NCI-H460 (cell line): ENCODE measurements around the gene KAT6B. TPM values are rescaled to one million over a fixed set of nuclear protein-coding genes. Genes with fewer than 3 reads are reported as not detected.
"Not testable (repeated sequence)": the region's sequence is repeated elsewhere in the genome, so short reads cannot be mapped to it uniquely, and the experiment has no call there.

Source experiments
- DNase-seq: peaks from one replicate; pipeline ENCODE4 v3.0.0-alpha.2; 2016; ENCODE audit warnings: low read depth; ENCODE audit errors: extremely low read depth
- total RNA-seq: library from RNA; depleted of rRNA; stranded (reverse); fragments of >200 nt; shearing (Covaris generic); gene quantifications from 2 replicates; pipeline ENCODE4 v1.2.3, GENCODE V29; 2014

Gene KAT6B
- total RNA-seq, 1 experiment from 2014 or later = 9.8 TPM

DNA sequence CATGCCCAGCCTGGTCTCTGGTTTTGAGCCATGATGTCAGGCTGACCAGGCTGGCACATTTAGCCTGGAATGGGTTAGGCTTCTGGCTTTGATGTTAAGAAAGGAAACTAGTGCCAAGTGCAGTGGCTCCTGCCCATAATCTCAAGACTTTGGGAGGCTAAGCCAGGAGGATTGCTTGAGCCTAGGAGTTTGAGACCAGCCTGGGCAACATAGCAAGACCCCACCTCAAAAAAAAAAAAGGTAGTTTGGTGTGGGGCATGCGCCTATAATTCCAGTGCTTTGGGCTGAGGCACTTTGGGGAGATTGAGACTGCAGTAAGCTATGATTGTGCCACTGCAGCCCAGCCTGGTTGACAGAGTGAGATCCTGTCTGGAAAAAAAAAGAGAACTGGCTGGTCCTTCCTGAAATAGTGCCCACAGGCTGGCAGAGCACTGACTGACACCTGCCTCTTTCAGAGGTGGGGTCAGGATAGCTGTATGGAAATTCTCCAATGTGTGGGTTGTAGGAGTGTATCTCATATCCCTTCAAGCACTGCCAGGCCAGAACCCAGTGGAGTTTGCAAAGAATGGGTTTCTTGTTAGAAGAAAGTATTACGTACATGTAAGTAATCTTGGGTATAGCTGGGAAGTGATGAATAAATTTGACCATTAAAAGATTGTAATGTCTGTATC, 61.3 kb downstream of the KAT6B start:
- DNase-seq = no peak

DNA sequence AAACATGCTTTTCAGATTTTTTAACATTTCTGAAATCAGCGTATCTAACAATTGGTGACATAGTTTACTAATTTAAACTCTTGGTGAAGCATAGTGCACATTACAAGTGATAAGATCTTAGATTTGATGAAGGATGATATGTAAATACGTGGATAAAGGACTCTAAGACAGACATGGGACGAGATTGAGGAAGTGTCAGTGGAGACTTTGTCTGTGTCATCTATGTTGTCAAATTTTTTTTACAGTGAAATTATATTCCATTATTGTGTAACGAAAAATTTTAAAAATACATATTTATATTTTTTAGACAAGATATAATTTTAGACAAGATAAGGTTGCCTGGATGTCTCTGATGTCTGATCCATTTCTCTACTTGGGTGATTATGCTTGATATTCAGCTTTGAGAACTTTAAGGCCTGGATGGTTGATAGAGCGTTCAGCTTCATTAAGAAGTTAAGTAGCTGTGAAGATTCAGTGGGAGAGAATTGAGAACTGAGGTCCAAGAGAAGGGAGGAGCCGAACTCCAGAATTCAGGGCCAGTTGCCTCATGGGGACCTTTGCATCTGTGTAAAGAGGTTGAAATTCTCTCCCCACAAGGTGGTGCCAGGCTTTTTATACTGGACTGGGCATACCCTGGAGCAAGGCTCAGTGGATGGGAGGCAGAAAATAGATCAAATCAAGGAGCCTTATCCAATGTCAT, 62.7 kb downstream of the KAT6B start:
- peak; percentile 11 for DNase-seq

DNA sequence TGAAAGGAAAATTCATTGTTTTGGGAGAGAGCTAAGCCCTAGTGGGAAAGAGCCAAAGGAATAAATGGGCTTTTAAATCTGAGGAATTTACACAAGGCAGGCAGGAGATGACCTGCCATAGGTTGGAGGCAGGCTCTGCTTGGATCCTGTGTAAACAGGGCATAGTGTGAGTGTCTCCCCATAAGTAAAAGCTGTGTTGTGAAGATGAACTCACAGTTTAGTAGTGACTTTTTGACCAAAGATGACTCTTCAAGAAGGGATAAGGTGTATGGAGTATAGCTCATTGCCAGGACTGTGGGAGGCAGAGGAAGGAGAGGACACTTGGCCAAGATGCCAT, 63.2 kb downstream of the KAT6B start:
- no peak for DNase-seq

DNA sequence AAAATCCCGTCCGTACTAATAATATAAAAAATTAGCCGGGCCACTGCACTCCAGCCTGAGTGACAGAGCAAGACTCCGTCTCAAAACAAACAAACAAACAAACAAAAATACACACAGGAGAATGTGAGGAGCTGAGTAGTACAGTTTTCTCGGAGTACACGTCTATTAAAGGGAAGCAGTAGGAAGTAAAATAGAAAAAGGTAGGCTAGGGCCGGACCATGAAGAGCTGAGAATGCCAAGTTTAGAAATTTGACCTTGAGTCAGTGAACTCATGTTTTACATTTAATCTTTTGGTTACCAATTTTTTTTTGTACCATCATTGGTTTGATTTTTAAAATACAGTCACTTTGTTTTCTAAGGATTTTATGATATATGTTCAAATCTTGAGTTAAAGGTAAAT, 64.1 kb downstream of the KAT6B start:
- no peak for DNase-seq

DNA sequence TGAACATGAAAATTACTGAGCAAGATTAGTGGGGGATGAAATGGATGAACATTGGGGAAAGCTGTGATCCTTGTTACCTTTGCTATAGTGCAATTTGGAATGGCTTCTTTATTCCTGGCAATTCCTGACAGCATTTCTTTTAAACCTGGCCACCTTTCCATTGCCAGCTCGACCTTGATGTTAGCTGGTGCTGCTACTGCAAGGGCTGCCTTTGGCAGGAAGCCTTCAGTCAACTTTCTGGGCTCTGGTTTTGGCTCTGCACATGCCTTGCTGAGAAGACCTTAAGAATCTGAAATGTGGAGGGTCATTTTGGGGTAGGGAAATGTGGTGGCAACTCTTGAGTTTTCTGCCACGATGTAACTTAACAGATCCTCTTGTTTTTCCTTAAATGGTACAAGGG, 64.7 kb downstream of the KAT6B start:
- DNase-seq = no peak

DNA sequence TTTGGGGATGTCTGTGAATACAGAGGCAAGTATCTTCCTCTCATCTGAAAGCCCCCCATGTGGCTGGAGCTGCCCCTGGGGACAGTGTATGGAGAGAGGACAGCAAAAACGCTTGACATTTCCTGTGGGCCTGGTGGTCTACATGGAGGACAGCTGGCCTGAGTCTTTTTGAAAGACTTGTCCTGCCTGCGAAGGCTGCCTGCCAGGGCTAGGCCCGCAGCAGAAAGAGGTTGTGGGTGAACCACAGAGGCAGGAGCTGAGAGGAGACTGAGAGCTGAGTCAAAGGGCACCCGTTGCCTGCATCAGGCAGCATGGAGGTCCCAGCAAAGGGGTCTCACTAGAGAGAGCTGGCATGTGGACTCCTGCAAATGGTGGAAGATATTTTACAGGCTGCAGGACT, 66.4 kb downstream of the KAT6B start:
- no peak for DNase-seq

DNA sequence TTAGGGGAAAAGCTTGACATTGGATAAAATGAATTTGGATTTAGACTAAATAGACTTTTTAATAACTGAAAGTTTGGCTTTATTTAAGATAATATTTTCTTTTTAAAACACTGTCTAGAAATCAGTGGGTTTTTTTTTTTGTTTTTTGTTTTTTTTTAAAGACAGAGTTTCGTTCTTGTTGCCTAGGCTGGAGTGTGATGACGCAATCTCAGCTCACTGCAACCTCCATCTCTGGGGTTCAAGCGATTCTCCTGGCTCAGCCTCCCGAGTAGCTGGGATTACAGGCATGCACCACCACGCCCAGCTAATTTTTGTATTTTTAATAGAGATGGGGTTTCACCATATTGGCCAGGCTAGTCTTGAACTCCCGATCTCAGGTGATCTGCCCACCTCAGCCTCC, 66.9 kb downstream of the KAT6B start:
- not testable (repeated sequence) for DNase-seq

DNA sequence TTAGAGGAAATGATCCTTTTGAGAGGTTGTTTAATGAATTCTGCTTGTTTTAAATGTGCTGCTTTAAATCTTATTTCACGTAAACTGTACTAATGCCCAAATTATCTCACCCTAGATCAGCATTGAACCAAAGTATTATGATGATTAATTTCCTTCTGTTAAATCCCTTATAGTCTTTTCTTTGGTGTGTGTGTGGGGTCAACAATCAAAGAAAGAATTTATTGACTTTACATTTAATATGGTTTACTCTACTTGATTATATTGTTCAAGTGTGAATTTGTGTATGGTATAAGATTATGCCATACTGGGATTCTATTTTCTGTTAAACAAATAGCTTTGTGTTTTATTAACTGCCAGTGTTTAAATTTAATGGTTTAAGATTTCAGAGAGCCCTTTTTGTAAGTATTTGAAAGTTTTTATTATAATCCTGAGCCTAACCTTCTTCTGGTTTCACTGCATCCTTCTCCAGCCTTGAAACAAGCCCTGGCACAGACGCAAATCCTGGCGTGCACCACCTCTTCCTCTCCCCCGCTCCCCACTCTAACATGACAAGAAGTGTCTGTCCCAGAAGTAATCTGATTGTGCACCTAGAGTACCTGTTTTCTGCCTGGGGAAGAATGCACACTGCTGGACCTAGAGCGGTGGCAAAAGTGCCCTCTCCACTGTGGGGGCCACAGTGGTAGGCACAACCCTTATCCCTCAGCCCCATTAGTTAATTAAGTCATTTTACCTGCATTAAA, 70.6 kb downstream of the KAT6B start:
- no peak for DNase-seq

DNA sequence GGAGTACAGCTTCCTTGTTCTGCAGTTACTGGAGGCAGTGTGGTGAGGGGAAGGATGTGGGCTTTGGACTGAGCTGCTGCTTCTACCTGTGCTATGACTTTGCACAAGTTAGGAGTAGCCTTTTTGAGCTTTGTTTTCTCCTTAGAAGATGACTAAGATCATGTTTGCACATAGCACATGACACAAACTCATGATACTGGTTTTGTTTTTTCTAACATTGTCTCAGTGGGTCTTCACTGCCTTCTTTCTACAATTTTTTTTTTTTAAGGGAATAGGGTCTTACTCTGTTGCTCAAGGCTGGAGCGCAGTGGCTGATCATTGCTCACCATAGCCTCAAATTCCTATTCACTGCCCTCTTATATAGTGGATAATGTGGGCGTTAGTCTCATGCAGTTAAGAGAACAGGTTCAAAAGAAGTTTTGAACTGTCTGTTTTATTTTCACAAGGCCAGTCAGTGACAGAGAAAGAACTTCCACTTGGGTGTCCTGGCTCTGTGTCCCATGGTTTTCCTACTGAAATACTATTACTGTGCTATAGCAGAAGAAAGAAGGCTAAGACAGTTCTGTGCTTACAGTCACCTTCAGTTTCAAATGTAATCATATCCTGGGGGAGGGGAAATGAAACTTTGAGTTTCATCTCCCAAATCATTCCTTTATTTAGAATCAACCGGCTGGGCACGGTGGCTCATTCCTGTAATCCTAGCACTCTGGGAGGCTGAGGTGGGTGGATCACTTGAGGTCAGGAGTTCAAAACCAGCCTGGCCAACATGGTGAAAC, 72.0 kb downstream of the KAT6B start:
- no peak for DNase-seq

DNA sequence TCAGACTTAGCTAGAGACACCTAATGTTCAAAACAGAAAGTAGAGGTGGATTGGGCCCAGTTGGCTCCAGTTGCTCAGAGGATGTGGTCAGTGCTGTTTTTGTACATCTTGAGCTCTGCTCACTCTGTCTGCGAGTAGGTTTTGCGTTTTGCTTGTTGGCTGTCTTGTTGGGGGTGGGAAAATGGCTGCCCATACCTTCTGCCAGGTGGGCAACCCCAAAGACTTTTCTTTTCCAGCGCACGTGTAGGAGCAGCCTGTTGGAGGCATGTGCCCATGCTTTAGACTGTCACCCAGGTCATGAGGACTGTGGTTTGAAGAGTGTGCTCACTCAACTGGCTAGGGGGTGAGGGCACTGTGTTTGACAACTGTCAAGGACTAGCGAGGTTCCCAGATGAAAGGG, 73.9 kb downstream of the KAT6B start:
- no peak for DNase-seq

DNA sequence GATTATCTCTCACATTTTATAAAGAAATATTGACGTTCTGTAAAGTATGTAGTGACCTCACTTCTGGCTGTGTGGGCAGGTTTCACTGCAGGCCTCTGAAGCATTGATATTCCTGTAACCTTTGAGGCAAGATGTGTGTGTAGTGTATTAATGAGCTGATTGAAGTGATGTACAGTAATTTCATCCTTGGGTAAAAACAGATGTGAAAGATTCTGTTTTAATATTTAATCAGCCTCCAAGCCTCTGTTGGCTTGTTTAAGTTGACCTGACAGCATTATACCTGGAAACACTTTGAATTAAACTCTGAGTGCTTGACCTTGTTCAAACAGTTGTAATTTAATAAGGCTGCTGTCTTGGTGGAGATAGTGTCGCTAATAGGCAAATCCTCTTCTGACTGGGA, 74.9 kb downstream of the KAT6B start:
- no peak for DNase-seq

DNA sequence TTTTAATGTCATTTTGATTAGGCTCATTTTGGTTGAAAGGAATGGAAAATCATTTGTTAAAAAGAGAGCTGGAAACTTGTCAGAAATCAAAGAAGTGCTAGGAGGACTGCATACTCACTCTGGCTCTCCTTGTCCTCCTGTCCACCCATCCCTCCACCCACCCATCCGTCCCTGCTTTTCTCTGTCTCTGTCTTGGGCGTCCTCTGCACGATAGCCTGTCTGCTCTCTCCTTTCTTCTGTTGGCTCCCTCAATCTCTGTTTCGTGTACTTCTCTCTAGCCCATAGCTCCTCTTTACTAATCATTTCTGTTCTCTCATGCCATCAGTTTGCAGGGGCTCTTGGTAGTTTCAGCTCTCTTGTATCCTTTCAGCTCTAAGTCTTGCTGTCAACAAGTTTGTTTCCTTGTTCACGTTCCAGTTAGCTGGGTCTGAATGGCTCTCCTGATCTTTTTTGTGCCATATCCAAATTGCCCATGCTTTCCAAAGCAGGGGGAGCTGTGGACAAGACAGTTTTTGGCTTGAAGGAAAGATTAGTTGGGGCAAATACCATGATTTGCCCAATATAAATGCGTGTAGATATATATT, 75.6 kb downstream of the KAT6B start:
- no peak for DNase-seq

DNA sequence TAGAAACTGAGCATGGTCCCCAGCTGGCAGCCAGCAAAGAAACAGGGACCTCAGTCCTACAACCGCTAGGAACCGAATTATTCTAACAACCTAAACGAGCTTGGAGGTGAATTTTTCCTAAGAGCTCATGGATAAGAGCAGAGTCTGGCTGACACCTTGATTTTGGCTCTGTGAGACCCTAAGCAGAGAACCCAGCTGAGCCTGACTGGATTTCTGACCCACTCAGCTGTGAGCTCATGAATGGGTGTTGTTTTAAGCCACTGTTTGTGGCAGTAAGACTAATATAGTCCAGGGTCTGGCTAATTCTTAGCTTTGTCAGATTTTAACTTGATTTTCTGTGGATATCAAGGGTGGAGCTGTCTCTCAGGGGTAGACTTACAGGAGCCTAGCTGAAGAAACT, 77.1 kb downstream of the KAT6B start:
- no peak for DNase-seq

DNA sequence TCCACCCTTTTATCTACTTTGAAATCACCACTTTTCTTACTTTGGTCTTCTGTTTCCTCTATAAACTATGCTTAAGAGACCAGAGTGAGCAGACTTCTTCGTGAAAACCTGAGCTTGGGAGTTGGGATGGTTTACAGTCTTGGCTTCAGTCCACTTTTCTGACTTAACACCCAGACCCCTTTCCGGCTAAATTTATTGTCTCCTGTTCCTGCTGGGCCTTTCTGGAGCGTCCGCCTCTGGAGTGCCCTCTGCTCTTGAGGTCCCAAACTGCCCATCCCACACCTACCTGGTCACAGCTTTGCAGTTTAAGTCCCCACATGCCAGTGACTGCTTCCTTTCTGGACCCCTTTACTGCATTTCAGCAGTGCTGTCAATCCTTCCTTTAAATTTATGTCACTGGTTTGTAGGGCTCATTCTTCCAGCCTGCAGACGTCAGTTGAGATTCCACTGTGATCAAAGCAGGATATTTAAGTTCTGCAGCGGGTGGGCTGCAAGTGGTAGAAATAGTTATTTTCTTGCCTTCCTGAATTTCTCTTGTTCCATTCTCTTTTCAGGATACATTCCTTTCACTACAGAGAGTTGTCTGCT, 80.3 kb downstream of the KAT6B start:
- no peak for DNase-seq

DNA sequence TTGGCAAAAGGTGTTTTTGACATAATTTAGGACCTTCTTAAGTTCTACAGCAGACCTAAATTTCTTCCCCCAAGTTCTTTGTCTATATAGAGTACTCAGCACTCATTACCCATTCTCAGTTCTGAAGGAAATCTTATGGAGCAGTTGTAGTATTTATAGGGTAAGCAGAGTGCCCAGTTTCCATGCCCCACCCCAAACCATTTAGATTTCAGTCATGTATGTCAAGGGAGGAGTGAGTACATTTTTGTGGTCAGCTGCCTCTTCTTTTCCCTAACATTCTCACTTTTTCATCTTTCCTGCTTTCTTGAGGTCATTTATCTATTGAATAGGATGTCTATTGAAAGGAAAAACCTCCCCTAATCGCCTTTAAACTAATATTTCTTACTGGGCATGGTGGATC, 83.3 kb downstream of the KAT6B start:
- no peak for DNase-seq

DNA sequence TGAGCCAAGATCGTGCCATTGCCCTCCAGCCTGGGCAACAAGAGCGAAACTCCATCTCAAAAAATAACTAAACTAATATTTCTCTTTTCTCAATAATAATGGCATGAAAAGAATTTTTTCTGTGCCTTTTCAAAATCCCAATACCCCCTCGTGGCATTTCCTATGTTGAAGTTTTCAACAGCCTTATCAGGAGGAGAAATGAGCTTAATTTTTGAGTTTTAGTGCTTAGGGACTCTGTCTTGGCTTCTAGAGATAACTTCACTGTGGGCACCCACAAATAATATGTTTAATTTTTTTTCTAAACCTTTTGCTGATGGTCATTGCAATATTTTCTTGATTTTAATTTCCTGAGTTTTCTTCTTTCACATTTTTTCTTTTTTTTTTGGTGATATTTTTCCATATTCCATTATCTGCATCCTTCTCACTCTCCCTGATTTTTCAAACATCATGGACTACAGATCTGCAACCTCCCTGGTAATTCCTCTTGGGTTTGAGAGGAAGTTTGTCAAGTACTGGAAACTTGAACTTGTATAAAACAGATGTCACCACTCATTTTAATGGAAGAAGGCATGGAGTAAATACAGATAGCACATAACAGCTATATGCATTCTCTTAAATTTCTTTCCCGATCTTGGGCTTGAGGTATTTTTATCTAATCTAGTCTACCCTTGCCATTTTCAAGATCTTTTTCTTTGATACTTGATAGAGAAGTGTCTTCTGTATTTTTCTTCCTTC, 84.0 kb downstream of the KAT6B start:
- DNase-seq = no peak

DNA sequence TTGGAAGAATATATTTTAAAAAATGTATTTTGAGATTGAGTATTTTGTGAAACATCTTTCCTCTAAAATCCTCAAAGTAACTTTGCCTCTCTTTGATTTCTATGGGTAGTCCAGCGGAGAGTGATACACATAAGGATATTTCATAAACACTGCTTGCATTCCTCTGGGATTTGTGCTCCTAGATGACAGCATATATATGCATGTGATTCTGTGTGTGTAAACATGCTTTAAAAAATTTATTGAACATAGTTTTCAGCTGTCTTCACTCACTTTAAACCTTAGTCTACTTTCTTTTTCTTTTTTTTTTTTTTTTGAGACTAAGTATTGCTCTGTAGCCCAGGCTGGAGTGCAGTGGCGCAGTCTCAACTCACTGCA, 84.6 kb downstream of the KAT6B start:
- DNase-seq = no peak

DNA sequence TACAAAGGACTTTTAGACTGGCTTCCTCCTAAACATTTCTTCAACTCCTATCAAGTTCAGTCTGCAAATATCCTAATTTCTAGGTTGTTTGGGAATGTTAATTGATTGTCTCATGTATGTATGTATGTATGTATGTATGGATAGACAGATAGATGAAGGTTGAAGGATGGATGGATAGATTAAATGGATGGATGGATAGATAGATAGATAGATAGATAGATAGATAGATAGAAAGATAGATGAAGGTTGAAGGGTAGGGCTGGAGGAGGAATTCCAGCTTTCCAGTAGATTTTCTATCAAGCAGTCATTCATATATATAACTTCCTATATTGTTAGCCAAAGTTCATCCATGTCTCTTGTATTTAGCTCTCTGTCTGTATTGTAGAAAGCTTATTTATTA, 85.8 kb downstream of the KAT6B start:
- DNase-seq = no peak

DNA sequence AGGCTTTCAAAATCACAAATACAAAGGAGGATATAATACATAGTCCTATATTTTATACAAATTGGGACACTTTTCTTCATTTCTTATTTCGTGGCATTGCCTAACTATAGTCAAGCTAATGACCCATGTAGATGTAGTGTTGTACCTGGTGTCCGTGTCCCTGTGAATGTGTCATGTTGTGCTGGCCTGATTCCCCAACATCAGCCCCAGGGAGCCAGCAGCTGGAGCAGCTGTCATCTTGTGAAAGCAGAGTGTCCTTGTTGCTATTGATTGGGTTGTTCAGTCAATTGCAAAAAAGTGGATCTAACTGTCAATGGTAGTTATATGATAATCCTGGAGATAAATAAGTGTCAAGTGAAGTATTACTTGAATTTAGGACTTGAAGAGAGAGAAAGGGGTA, 86.3 kb downstream of the KAT6B start:
- DNase-seq = no peak

DNA sequence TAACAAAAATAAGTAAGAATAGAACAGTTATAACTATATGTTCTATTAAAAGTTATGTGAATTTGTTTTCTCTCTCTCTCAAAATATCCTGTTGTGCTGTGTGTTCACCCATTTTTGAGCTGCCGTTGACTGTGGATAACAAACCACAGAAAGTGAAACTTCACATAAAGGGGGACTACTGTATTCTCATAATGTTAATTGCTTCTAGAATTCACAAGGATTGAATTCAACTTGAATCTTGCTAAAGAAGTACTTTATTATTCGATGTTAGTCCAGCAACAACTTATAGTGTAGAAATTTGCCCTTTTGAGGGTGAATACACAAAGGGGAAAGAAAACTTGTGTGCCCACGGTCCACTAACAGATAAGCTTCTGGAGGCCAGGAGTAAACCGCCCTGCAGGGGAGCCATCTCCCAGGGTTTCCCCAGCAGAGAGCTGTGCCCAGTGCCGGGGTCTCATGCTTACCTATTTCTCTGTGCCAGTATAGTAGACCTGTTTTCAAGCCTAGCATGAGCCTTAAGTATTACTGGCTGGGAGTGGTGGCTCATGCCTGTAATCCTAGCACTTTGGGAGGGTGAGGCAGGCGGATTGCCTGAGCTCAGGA, 87.1 kb downstream of the KAT6B start:
- DNase-seq = no peak
